OCI-LY7 (cell line): ENCODE data around the gene EEF1AKMT1.

Source experiments
- CTCF ChIP-seq: fragments of 200-600 bp; sonication (generic); conservative IDR thresholded peaks from 2 replicates; pipeline ENCODE4 v1.5.1; 2014; ENCODE audit warnings: mild to moderate bottlenecking, antibody characterized with exemption, low read length, moderate library complexity, mixed read lengths
- EZH2phosphoT487 ChIP-seq: fragments of 200-600 bp; sonication (generic); IDR thresholded peaks from 2 replicates; pipeline ENCODE4 v1.6.1; 2018; ENCODE audit warnings: low read depth, borderline replicate concordance, mild to moderate bottlenecking, mixed run types, antibody characterized with exemption, low read length, moderate library complexity, mixed read lengths

GRCh38 chr13:20689291-20689690 is 84.5 kb downstream of the EEF1AKMT1 start:
- TF ChIP-seq CTCF: no peak
- no peak for TF ChIP-seq EZH2phosphoT487
